ENCODE data around the gene NR0B2.
"Not testable (repeated sequence)": the region's sequence is repeated elsewhere in the genome, so short reads cannot be mapped to it uniquely, and the experiment has no call there.

The NR0B2 gene, protein sequence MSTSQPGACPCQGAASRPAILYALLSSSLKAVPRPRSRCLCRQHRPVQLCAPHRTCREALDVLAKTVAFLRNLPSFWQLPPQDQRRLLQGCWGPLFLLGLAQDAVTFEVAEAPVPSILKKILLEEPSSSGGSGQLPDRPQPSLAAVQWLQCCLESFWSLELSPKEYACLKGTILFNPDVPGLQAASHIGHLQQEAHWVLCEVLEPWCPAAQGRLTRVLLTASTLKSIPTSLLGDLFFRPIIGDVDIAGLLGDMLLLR

DNA sequence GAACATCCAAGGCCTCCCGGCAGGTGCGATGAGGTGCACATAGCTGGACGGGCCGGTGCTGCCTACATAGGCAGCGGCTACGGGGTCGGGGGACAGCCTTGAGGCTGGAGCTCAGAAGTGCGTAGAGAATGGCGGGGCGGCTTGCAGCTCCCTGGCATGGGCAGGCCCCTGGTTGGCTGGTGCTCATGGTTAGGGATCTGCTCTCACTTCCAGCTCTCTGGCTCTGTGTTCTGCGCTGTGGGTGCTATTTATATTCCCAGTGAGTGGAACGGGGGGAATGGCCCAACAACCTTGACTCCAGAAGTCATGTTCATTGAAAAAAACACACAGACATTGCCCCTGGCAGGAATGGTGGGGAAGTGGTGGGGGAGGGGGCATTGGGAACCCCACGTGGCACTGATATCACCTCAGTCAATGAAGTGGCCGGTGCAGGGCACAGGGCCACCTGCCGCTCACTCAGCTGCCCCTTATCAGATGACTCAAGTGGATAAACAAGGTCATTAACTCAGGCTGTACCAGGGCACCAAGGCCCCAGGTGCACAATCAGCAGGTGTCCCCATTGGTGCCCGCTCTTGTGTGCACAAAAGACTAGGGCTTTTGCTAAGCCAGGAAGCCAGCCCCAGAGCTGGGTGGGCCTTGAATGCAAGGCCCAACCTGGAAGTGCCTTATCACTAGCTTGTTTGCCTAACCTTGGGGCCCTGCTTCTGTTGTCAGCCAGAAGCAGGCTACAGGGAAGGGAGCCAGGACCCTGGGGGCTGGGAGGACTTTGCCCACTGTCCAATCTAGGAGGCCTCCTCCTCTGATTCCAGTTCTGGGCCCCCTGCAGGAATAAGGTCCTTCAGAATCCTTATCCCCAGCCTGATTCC is at the start of gene NR0B2:
Gene NR0B2 (minus strand): TSS at position 222 of the 866 bp plus-strand sequence. CDS start 35 bp downstream, at position 187.
- DNase-seq (ENCODE audit: low read depth, low spot score), result no peak

DNA sequence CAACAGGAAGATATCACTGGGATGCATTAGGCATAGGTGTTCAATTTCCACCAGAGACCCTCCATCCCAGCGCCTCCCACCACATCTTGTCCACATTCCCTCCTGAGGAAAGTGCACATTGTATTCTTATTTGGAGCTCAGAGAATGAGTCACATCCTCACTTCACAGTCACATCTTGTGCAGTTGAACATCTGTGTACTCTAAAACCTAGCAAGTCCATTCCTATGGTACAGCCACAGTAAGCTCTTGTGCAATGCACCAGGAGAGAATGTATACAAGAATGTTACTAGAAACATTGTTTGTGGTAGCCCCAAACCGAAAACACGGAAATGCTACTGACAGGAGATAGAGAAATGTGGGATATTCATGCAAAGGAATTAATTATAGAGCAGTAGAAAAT is 48.1 kb upstream of the NR0B2 start:
- DNase-seq (ENCODE audit: low read depth, low spot score), result no peak

DNA sequence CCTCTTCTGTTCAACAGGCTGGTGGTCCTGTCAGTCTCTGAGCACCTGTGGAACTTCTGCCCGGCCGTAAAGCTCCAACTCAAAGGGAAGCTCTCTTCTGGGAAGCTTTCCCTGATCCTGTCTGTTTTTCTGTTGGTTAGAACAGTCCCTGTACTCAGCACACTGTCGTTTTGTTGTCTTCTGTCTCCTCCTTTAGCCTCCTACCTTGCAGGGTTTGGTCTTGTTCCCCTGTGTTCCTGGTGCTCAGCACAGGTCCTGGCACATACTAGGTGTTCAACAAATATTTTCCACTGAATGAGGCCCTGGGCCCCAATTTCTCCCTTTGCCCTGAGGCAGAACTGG is 46.8 kb upstream of the NR0B2 start:
- DNase-seq (ENCODE audit: low read depth, low spot score), result no peak

DNA sequence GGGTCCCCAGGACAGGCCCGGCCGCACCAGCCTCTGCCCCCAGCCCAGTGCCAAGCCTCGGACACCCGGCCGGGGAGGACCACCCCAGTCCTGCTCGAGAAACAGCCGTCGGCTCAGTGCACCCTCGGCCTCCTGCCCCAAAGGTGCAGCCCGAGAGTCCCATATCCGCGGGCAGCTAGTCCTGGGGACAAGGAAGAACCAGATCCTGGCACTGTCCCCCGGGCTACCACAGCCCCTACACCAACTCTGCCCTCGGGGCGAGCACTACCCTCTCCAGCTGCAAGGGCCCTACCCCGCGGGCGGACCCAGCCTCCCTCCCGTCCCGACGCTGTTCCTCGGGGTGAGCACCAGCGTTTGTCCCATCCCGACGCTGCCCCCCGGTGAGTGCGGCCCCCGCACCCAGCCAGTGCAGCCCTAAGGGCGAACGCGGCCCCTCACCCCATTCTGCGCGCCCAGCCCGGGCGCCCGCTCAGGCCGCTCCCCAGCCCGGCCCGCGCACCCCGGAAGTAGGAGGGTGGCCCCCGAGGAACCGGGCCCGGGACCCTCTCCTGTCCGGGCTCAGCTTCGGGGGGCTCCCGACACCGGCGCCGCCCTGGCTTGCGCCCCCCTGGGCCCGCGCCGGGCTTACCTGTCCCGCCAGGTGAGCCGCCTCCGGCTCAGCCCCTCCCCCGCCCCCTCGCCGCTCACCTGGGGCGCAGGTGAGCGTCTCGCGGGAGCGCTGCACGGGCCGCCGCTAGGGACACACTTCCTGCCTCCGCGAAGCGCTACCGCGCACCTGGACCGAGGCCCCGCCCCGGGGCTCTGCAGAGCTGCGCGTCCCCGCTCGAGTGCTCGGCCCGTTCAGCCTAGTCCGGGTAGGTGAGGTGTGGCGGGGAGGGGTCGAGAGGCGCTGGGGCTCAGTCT is 46.2 kb upstream of the NR0B2 start, which contains the start of gene KDF1:
Gene KDF1 (minus strand): TSS at position 747 of the 903 bp plus-strand sequence. CDS start 8,088 bp downstream, outside the sequence.
- DNase-seq (ENCODE audit: low read depth, low spot score), result peak; percentile 5

DNA sequence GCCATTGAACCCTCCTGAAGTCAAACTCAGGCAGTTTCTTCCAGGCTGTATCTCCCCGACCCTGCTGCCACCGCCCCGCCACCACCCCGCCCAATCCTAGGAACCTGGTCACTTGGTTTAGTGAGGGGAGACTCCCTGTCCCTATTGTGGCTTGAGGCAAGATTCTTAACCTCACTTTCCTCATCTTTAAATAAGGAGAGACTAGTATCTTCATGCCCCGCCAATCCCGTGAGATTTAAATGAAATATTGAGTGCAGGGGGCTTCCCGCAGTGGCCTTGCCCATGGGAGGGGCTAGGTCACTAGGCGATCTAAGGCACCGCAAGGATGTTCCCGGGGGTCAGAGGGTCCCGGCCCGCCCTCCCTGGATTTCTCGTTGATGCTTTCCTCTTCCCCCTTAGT is 45.5 kb upstream of the NR0B2 start:
- DNase-seq (ENCODE audit: low read depth, low spot score), result no peak

DNA sequence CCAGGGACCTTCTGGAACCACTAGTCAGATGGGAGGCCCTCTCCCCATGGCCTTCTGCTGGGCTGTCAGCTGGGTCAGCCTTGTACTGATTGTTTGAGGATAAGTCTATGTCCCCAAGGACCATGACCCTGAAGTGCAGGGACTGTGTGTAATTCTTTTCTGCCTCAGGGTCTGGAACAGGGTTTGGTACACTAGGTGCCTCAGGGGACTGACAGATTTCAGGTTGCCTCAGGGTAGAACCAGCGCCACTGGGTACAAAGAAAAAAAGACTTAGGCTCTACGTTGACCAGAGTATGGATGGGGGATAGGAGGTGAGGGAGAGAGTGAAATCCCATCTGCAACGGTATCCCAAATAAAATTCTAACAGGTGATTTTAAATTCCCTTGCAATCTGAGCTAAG is 43.5 kb upstream of the NR0B2 start:
- no peak for DNase-seq (ENCODE audit: low read depth, low spot score)

DNA sequence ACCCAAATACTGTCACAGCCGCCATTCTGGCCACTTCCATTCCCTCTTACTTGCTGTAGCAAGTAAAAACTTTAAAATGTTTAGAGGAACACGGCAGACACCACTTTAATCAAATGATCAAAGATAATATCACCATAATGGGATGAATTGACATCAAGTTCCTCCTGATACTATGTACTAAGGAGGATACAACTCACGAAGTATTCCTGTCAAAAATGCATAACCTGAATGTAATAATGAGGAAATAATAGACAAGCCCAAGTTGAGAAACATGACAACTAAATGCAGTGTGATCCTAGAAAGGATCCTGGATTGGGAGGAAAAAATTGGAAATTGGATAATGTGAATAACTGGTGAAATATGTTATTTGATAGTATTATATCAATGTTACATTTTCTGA is 42.5 kb upstream of the NR0B2 start:
- DNase-seq (ENCODE audit: low read depth, low spot score), result no peak

DNA sequence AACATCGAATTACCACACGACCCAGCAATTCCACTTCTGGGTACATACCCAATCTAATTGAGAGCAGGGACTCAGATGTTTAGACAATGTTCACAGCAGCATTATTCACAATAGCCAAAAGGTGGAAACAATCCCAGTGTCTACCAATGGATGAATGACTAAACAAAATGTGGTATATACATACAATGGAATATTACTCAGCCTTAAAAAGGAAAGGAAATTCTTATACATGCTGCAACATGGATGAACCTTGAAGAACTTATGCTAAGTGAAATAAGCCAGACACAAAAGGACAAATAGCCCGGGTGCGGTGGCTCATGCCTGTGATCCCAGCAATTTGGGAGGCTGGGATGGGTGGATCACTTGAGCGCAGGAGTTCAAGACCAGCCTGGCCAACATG is 39.6 kb upstream of the NR0B2 start:
- DNase-seq (ENCODE audit: low read depth, low spot score), result no peak

DNA sequence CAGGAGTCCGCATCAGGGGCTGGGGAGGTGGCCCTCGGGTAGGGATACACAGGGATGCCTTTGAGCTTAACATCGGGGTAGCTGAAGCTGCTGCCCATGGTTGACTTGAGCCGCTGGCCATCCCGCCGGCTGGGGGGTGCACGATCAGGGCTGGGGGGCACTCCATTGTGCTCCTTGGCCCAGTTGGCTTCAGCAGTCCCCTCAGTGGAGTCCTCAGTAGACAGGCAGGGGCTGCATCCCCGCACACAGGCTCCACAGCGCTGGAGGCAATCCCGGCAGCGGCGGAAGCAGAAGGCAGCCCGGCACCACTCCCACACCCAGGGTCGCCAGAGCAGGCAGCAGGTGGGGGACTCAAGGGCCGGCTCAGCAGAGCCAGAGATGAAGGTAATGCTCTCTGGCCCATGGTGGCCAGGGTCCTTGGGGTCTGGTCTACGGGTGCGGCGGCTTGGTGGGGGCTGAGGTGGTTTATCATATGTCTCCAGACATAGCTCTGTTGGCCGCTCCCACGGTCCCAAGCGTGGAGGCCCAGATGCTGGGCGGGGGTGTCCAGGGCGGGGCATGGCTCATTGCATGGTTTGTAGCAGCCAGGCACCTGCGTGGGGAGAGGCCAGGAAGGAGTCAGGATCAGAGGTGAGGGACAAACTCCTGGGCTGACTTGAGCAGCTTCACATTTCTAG is 38.2 kb upstream of the NR0B2 start:
- DNase-seq (ENCODE audit: low read depth, low spot score), result no peak

DNA sequence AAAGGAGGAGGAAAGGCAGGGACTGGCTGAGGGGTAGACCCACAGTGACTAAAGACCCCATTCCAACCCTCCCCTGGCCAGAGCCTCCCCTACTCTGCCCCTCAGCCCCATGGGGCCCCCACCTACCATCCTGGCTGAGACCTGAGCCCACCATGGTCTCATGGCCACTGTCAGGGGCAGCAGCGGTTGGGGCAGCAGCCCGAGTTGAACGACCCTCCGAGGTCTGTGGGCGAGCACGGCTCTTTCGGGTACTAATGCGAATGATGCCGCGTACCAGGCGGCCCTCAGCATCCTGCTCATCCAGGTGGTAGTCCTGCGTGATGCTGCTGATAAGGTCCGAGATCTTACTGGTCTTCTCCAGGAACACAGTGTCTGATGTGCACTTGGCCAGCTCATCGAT is 37.4 kb upstream of the NR0B2 start:
- DNase-seq (ENCODE audit: low read depth, low spot score), result no peak

DNA sequence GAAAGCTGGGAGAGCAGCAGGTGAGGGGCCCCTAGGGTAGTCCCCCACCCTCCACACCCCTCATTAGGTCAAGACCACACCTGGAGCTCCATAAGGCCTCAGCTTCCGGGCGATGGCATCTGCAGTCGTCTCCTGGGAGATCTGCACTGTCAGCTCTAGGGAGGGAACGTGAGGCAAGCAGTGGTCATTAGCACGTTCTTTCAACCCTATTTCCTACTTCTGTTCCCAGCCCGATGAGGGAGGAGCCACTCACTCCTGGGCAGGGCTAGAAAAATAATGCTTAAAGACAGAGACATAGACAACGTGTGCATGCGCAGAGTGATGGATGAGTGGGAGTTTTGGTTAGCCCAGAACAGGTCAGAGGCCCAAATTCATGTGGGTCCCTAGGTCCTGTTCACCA is 36.8 kb upstream of the NR0B2 start:
- DNase-seq (ENCODE audit: low read depth, low spot score), result no peak

DNA sequence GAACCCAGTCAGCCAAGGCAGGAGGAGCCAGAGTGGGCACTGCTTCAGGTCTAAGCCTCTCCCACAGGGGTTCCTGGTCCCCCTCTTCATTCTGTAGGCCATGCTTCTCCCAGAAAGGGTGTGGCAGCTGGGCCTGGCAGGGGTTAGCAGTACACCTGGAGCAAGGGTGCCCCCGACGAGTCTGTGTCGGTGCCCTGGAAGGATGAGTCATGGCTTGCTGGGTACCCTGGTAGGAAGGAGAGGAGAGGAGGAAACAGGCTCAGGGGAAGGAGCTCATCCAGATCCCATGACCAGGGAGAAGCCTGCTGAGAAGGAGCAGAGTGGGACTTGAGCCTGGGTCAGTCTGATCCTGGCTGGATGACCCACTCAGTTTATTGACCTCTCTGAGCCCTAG is 36.1 kb upstream of the NR0B2 start:
- no peak for DNase-seq (ENCODE audit: low read depth, low spot score)

DNA sequence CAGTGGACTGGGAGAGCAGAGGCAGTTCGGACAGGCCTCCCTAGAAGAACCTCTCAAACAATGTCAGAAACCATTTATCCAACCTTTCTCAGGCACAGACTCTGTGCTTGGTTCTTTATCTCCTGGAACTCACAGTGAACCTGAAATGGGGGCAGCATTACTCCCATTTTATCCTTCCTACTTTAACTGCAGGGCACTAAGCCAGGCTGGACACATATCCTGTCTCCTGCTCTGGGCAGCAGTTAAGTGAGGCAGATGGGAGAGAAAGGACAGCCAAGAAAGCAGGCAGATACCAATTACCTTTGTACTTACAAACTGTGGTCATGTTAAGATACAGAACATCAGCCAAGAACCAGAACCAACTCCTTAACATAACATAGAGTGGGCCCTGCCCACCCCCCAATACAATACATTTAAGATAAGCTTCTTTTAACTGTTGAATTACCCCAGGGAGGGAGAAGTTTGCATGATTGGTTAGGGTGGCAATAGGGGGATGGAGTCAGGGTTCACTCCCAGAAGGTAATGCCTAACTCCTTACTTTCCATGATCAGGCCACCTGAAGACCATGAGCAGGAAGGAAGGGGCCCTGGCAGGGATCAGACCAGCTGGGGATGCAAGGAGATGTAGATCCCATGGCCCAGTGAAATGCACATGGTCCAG is 35.6 kb upstream of the NR0B2 start:
- no peak for DNase-seq (ENCODE audit: low read depth, low spot score)

DNA sequence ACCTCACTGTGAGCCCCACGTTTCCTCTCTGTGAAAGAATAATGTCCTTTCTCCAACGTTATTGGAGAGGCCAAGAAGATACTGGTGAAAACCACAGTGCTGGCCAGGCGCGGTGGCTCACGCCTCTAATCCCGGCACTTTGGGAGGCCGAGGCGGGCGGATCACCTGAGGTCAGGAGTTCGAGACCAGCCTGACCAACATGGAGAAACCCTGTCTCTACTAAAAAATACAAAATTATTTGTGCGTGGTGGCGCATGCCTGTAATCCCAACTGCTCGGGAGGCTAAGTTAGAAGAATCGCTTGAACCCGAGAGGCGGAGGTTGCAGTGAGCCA is 34.9 kb upstream of the NR0B2 start:
- DNase-seq (ENCODE audit: low read depth, low spot score), result not testable (repeated sequence)

DNA sequence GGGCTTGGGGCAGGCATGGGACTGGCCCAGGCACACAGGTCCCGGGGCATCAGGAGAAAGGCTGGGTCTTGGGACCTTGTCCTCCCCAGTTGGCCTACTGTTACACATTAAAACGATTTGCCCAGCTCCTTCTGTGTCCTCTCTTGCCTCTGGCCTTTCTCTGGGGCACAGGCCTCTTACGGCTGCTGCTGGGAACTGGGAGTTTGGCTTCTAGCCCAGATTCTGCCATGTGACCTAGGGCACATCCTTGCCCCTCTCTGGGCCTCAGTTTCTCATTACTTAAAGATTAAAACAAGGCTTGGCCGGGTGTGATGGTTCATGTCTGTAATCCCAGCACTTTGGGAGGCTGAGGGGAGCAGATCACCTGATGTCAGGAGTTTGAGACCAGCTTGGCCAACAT is 32.5 kb upstream of the NR0B2 start:
- DNase-seq (ENCODE audit: low read depth, low spot score), result no peak

DNA sequence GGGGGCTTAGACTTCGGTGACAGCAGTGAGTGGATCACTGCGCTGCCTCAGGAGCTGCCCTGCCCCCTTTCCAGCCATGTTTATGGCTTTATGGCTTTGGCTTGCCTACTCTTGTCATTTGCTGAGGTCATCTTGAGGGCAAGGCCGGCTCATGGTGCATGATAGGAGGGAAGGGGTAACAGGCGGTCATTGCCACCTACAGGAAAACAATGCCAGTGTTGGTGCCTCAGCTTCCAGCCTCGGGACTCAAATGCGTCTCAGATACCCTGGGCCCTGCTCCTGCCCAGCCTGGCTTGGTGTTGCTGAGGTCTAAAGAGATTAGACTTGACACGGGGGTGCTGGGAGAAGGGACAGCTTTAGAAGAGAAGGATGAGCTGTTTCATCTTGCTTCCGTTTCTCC is 32.0 kb upstream of the NR0B2 start:
- no peak for DNase-seq (ENCODE audit: low read depth, low spot score)

DNA sequence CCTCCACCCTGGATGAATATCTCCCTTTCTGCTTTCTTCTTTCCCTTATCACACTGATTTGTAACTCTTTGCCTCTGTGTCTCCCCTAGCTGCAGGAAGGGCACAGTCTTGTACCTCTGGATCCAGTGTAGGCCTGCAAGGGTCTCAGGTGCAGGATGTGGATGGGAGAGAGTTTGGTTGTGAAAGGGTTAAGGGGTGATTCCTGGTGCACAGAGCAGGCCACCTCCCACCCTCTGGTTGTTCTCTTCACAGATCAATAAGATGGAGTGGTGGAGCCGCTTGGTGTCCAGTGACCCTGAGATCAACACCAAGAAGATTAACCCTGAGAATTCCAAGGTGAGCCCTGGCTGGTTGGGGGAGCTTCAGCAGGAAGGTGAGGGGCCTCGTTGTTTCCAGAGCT is 31.4 kb upstream of the NR0B2 start:
- DNase-seq (ENCODE audit: low read depth, low spot score), result no peak

DNA sequence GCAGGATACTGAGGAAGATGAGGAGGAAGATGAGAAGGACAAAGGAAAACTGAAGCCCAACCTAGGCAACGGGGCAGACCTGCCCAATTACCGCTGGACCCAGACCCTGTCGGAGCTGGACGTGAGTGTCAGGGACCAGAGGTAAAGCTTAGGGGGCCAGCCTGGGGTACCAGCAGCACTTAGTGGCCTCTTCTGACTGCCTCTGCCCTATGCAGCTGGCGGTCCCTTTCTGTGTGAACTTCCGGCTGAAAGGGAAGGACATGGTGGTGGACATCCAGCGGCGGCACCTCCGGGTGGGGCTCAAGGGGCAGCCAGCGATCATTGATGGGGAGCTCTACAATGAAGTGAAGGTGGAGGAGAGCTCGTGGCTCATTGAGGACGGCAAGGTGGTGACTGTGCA is 28.9 kb upstream of the NR0B2 start:
- no peak for DNase-seq (ENCODE audit: low read depth, low spot score)

DNA sequence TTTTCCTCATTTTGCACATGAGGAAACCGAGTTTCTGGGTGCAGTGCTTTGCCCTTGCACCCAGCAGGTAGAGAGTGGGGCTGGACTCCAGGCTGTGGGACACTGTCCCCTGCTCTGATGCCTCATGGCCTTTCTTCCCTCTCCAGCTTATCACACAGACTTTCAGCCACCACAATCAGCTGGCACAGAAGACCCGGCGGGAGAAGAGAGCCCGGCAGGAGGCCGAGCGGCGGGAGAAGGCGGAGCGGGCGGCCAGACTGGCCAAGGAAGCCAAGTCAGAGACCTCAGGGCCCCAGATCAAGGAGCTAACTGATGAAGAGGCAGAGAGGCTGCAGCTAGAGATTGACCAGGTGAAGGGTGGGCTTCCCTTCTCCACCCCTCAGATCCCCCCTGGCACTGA is 27.5 kb upstream of the NR0B2 start:
- no peak for DNase-seq (ENCODE audit: low read depth, low spot score)

DNA sequence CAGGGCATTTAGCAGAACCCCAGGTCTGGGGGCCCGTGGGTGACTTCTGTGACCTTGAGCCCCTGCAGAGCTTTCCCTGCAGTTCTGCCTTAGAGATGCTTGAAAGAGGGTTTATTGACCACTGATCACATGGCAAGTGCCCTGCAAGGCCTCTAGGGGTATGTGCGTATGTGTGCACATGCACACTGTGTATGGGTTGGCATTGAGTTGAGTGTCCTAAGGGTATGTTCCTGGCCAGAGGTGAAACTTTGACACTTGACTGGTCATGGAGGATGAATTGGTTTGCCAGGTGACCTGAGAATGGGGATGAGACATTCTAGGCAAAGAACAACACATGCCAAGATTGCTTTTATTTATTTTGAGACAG is 24.9 kb upstream of the NR0B2 start:
- no peak for DNase-seq (ENCODE audit: low read depth, low spot score)

DNA sequence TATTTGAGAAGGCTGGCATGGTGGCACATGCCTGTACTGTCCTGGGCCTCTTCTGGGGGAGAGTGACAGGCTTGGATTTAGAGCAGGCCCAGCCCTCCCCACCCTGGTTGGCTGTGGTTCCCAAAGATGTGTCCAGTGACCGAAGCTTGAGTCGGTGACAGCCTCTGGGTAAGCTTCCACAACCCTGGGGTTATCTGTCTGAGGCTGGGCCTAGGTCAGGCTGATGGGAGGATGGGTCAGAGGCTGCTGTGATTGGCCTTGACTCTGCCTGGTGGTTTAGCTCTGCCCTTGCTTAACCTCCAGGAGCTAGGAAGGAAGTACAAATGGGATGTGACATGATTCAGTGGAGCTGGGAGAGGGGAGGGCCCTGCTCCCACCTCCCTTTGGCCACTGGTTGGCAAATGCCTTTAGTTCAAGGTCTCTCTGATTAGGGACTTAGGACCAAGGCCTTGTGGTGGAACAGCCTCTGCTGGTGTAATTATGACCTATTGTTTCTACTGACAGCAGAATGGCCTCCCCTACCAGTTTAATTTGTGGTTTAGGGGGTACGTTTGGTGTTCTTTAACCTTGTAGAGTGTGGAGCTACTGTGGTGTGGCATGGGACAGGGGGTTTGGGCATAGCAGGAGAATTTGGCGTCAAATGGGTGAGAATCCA is 24.4 kb upstream of the NR0B2 start:
- no peak for DNase-seq (ENCODE audit: low read depth, low spot score)
